Measurements from ENCODE around the gene TMEM220.

- TF ChIP-seq CTCF (IDR thresholded peaks at IDR 0.05) (no peak), POLR2A (IDR thresholded peaks at IDR 0.05) (no peak), POLR2AphosphoS5 (IDR thresholded peaks at IDR 0.05) (no peak), EP300 (IDR thresholded peaks at IDR 0.05) (no peak)
Measured at GRCh38 chr17:10716218-10716617, 13.6 kb downstream of the TMEM220 start.
